ENCODE measurements around the gene LIPC. TPM values are rescaled to one million over a fixed set of nuclear protein-coding genes. Genes with fewer than 3 reads are reported as not detected.
A peak's percentile ranks its signal among the peaks of the same experiment; 100 is the strongest.

LIPC gene
- polyA plus RNA-seq, 1 of the 3 experiments (the other 2 are of a cell fraction): not detected

DNA sequence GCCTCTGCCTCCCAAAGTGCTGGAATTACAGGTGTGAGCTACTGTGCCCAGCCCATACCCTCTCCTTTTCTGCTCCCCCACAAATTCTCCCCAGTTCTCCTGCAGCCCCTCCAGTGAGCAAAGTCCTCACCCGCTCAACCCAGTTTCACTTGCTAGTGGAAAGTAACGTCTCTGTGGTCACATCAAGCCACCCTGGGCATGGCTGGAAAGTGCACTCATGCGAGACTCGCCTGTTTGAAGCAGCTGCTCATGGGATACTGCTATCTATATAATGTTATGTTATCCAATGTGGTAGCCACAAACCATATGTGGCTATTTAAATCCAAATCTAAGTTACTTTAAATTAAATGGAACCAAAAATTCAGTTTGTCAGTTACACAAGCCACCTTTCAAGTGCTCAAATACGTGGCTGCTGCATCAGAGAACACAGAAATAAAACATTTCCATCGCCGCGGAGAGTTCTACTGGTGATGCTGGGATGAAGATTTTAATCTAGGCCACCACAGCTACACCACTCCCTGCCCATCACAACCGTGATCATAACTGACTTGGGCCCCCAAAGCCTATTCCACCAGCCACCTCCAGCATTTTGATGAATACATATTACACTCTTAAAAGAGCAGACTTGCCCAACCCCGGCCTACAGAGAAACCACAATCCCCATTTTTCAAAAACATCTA lies 119.4 kb downstream of the LIPC start:
- ChIA-PET POLR2A (no interaction called here), CTCF (no interaction called here)
- Histone ChIP-seq H3K4me2 (peak overlapping the region; percentile 30; the same call in 1 of the 2 replicates), H3K27me3 (ENCODE audit: insufficient read depth) (no peaks in the 10 kb centered on the region; the same call in 1 of the 2 replicates), H3K4me3 (ENCODE audit: low read depth in 2 of 2, low read length in 1 of 2) (no peak overlapping the region), H3F3A (replicated peaks; ENCODE audit: insufficient read depth) (peaks cover 16% of the 10 kb centered on the region), H3K9ac (no peak overlapping the region), H3K79me2 (ENCODE audit: insufficient read depth) (no peaks in the 10 kb centered on the region), H3K4me1 (ENCODE audit: control insufficient read depth in 1 of 2, insufficient read depth in 2 of 2, low read depth in 1 of 2, low read length in 1 of 2) (peaks cover 21% of the 10 kb centered on the region in 2 experiments; a peak in 2 of 4 replicates), H3K27ac (ENCODE audit: low read depth in 2 of 2, low read length in 1 of 2) (peak overlapping the region in 1 of 2 experiments; percentile 42; a peak in 1 of 4 replicates), H3K9me2 (no peaks in the 10 kb centered on the region), H3K9me3 (no peaks in the 10 kb centered on the region), H4K20me1 (ENCODE audit: insufficient read depth) (no peaks in the 10 kb centered on the region), H2AFZ (ENCODE audit: low read depth) (peak overlapping the region; percentile 44; the same call in 1 of the 2 replicates), H3K36me3 (replicated peaks in 1 of 2; ENCODE audit: control insufficient read depth in 1 of 2, insufficient read depth in 2 of 2, low read length in 1 of 2) (no peaks in the 10 kb centered on the region)
- DNase-seq: no peak
- TF ChIP-seq EZH2phosphoT487 (IDR thresholded peaks at IDR 0.05; ENCODE audit: borderline replicate concordance, low read depth) (no peak), JUND (IDR thresholded peaks at IDR 0.05) (no peak), RXRA (IDR thresholded peaks at IDR 0.05; ENCODE audit: borderline replicate concordance, low read depth) (no peak; the same call in 1 of the 2 replicates), FOSL2 (IDR thresholded peaks at IDR 0.05; ENCODE audit: borderline replicate concordance, low read depth) (no peak), RCOR1 (IDR thresholded peaks at IDR 0.05; ENCODE audit: low read length) (no peak), POLR2AphosphoS5 (IDR thresholded peaks at IDR 0.05; ENCODE audit: low read depth, low read length) (no peak), FOXM1 (IDR thresholded peaks at IDR 0.05; ENCODE audit: low read depth) (no peak), MEF2A (IDR thresholded peaks at IDR 0.05; ENCODE audit: borderline replicate concordance, low read depth) (0 out of 2 replicates have a peak, but pooled peaks have one; percentile 40)
- TF ChIP-seq, protein P1, sequence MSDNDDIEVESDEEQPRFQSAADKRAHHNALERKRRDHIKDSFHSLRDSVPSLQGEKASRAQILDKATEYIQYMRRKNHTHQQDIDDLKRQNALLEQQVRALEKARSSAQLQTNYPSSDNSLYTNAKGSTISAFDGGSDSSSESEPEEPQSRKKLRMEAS (IDR thresholded peaks at IDR 0.05; ENCODE audit: low read depth): no peak
- 75% methylated on average over 10 of the region's 10 CpGs for WGBS (ENCODE audit: low lambda C conversion rate)

DNA sequence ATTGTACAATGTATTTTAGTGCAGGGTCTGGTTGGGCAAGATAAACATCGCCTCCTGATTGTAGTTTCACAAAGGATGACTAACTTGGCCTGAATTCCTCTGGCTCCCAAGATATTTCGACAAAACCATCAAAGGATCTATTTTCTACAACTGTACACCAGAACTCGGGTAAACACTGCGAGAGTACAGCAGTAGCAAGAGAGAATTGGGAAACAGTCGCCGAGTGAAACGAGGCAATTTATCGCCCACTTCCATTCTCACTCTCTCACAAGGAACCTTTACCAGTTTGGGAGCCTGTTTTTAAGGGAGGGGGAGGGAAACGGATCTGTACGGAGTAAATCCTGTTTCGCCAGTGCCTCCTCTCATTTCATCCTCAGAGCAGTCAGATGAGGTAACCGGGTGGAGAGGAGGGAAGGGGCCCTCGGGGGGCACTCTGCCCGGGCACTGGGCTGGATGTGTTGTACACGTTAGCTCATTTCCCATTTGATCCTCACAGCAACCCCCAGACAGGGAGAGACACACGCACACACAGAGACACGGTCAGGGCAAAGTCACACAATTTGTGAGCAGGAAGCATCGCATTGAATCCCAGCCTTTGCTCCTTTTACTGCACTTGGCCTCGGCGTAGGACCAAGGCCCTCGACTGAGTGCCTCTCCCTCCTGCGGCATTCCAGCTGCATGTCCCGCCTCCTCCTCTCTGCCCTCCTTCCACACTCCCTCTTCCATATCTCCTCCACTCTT lies 120.1 kb downstream of the LIPC start:
- peaks cover 14 to 17% of the 10 kb centered on the region in 2 experiments; a peak in 2 of 4 replicates for H3K4me1 ChIP-seq (ENCODE audit: control insufficient read depth in 1 of 2, insufficient read depth in 2 of 2, low read depth in 1 of 2, low read length in 1 of 2)
- H3F3A ChIP-seq (replicated peaks; ENCODE audit: insufficient read depth): peaks cover 12% of the 10 kb centered on the region
- H3K27me3 ChIP-seq (ENCODE audit: insufficient read depth): no peaks in the 10 kb centered on the region; the same call in 1 of the 2 replicates
- TF ChIP-seq TCF12 (IDR thresholded peaks at IDR 0.05) (peak; percentile 88), FOSL2 (IDR thresholded peaks at IDR 0.05; ENCODE audit: borderline replicate concordance, low read depth) (peak; percentile 62; the same call in 1 of the 2 replicates), RXRA (IDR thresholded peaks at IDR 0.05; ENCODE audit: borderline replicate concordance, low read depth) (peak; percentile 60; the same call in 1 of the 2 replicates), SMC3 (IDR thresholded peaks at IDR 0.05; ENCODE audit: low read depth, low read length) (no peak), JUND (IDR thresholded peaks at IDR 0.05) (peak; percentile 61), NFIC (IDR thresholded peaks at IDR 0.05; ENCODE audit: borderline replicate concordance) (peak; percentile 73), TEAD4 (IDR thresholded peaks at IDR 0.05; ENCODE audit: borderline replicate concordance, insufficient read depth) (0 out of 2 replicates have a peak, but pooled peaks have one; percentile 46), POLR2AphosphoS5 (IDR thresholded peaks at IDR 0.05; ENCODE audit: low read depth, low read length) (peak; percentile 41; the same call in 1 of the 2 replicates), FOXJ3 (CRISPR knock-in tag; IDR thresholded peaks at IDR 0.05) (no peak)
- TF ChIP-seq, protein P2, sequence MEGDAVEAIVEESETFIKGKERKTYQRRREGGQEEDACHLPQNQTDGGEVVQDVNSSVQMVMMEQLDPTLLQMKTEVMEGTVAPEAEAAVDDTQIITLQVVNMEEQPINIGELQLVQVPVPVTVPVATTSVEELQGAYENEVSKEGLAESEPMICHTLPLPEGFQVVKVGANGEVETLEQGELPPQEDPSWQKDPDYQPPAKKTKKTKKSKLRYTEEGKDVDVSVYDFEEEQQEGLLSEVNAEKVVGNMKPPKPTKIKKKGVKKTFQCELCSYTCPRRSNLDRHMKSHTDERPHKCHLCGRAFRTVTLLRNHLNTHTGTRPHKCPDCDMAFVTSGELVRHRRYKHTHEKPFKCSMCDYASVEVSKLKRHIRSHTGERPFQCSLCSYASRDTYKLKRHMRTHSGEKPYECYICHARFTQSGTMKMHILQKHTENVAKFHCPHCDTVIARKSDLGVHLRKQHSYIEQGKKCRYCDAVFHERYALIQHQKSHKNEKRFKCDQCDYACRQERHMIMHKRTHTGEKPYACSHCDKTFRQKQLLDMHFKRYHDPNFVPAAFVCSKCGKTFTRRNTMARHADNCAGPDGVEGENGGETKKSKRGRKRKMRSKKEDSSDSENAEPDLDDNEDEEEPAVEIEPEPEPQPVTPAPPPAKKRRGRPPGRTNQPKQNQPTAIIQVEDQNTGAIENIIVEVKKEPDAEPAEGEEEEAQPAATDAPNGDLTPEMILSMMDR (IDR thresholded peaks at IDR 0.05): no peak
- TF ChIP-seq, protein P3, sequence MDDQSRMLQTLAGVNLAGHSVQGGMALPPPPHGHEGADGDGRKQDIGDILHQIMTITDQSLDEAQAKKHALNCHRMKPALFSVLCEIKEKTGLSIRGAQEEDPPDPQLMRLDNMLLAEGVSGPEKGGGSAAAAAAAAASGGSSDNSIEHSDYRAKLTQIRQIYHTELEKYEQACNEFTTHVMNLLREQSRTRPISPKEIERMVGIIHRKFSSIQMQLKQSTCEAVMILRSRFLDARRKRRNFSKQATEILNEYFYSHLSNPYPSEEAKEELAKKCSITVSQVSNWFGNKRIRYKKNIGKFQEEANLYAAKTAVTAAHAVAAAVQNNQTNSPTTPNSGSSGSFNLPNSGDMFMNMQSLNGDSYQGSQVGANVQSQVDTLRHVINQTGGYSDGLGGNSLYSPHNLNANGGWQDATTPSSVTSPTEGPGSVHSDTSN (IDR thresholded peaks at IDR 0.05): peak; percentile 64
- TF ChIP-seq, protein P4, sequence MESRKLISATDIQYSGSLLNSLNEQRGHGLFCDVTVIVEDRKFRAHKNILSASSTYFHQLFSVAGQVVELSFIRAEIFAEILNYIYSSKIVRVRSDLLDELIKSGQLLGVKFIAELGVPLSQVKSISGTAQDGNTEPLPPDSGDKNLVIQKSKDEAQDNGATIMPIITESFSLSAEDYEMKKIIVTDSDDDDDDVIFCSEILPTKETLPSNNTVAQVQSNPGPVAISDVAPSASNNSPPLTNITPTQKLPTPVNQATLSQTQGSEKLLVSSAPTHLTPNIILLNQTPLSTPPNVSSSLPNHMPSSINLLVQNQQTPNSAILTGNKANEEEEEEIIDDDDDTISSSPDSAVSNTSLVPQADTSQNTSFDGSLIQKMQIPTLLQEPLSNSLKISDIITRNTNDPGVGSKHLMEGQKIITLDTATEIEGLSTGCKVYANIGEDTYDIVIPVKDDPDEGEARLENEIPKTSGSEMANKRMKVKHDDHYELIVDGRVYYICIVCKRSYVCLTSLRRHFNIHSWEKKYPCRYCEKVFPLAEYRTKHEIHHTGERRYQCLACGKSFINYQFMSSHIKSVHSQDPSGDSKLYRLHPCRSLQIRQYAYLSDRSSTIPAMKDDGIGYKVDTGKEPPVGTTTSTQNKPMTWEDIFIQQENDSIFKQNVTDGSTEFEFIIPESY (IDR thresholded peaks at IDR 0.05; ENCODE audit: borderline replicate concordance, low read depth): 0 out of 2 replicates have a peak, but pooled peaks have one; percentile 63
- no peaks in the 10 kb centered on the region for H3K36me3 ChIP-seq (replicated peaks in 1 of 2; ENCODE audit: control insufficient read depth in 1 of 2, insufficient read depth in 2 of 2, low read length in 1 of 2)
- no peaks in the 10 kb centered on the region for H3K9me2 ChIP-seq
- no peaks in the 10 kb centered on the region for H4K20me1 ChIP-seq (ENCODE audit: insufficient read depth)
- peak overlapping the region in 1 of 2 experiments; percentile 42; a peak in 1 of 4 replicates for H3K27ac ChIP-seq (ENCODE audit: low read depth in 2 of 2, low read length in 1 of 2)
- ChIA-PET POLR2A (no interaction called here), CTCF (no interaction called here)
- H3K4me3 ChIP-seq (ENCODE audit: low read depth in 2 of 2, low read length in 1 of 2): no peak overlapping the region
- no peak for DNase-seq
- no peaks in the 10 kb centered on the region for H3K79me2 ChIP-seq (ENCODE audit: insufficient read depth)
- H3K9ac ChIP-seq: no peak overlapping the region
- H3K4me2 ChIP-seq: peak overlapping the region; percentile 30; the same call in 1 of the 2 replicates
- no peaks in the 10 kb centered on the region for H3K9me3 ChIP-seq
- peak overlapping the region; percentile 44; the same call in 1 of the 2 replicates for H2AFZ ChIP-seq (ENCODE audit: low read depth)
- WGBS (ENCODE audit: low lambda C conversion rate): 82% methylated on average over 23 of the region's 23 CpGs
